GM12878 (cell line): ENCODE results near the gene DISC1. TPM values are rescaled to one million over a fixed set of nuclear protein-coding genes. Genes with fewer than 3 reads are reported as not detected.

Experiments
- ATAC-seq: fragments of 200-7000 bp; cut with Tn5 transposase; 3 replicates; pipeline ENCODE4 v1.9.1; 2020; ENCODE audit warnings: mild to moderate bottlenecking, moderate library complexity
- BruUV-seq: library from RNA; stranded (reverse); fragments of 400-500 nt; replicated peaks from 2 replicates; lab custom pipeline; 2021; lab: Mats Ljungman, UMichigan
- CTCF ChIA-PET: fragments of 300-600 bp; sonication (Branson Sonifier 250); formaldehyde crosslinking; extraction: SDS; loops from one replicate; lab custom pipeline; 2021; ENCODE audit warnings: inconsistent platforms; lab: Yijun Ruan, JAX
- POLR2A ChIA-PET: fragments of 350-600 bp; formaldehyde crosslinking; extraction: SDS; loops from one replicate; lab custom pipeline; 2021; ENCODE audit warnings: inconsistent platforms; lab: Charles Lee
- RAD21 ChIA-PET: fragments of 300-600 bp; sonication (Branson Sonifier 250); formaldehyde crosslinking; loops from one replicate; lab custom pipeline; 2023; ENCODE audit warnings: antibody characterized with exemption; ENCODE audit not compliant: unreplicated experiment; lab: Charles Lee
- SMC1A ChIA-PET: fragments of 300-600 bp; sonication (Branson Sonifier 250); formaldehyde crosslinking; loops from one replicate; lab custom pipeline; 2023; ENCODE audit not compliant: unreplicated experiment, uncharacterized antibody; lab: Charles Lee
- DNase-seq: peaks from one replicate; pipeline ENCODE4 v3.0.0-alpha.2; 2011; ENCODE audit warnings: low read depth, low spot score
- FAIRE-seq: peaks from 3 replicates; lab custom pipeline; 2011; peaks lifted over from hg19 to GRCh38; lab: Jason Lieb, UNC
- H2AFZ ChIP-seq: 2 replicates; pipeline ENCODE4 v1.6.0; 2011; ENCODE audit warnings: low read depth, low read length, control low read depth; ENCODE audit not compliant: control insufficient read depth
- H3K27ac ChIP-seq: 2 replicates; pipeline ENCODE4 v1.5.1; 2011; ENCODE audit warnings: control low read depth; ENCODE audit not compliant: control insufficient read depth, insufficient read depth
- H3K27me3 ChIP-seq, 2 experiments: replicated peaks in 1 of 2; 2 replicates each; pipeline versions ENCODE4 v1.6.0 to v1.6.1; 2011; ENCODE audit warnings: low read length in 1 of 2; ENCODE audit not compliant: control insufficient read depth in 2 of 2, insufficient read depth in 2 of 2
- H3K36me3 ChIP-seq, 2 experiments: 2 replicates each; pipeline ENCODE4 v1.5.1; 2011; ENCODE audit warnings: low read length in 1 of 2; ENCODE audit not compliant: control insufficient read depth in 2 of 2, insufficient read depth in 2 of 2
- H3K4me1 ChIP-seq: 2 replicates; pipeline ENCODE4 v1.6.1; 2011; ENCODE audit warnings: mild to moderate bottlenecking, low read length, moderate library complexity, mixed read lengths; ENCODE audit not compliant: control insufficient read depth, insufficient read depth
- H3K4me2 ChIP-seq: 2 replicates; pipeline ENCODE4 v1.6.0; 2011; ENCODE audit warnings: control low read depth; ENCODE audit not compliant: control insufficient read depth, insufficient read depth
- H3K4me3 ChIP-seq: fragments of 200-600 bp; sonication (generic); 2 replicates; pipeline ENCODE4 v1.5.1; 2016
- H3K79me2 ChIP-seq: 2 replicates; pipeline ENCODE4 v1.6.0; 2011; ENCODE audit warnings: low read length; ENCODE audit not compliant: control insufficient read depth, insufficient read depth
- H3K9ac ChIP-seq: 2 replicates; pipeline ENCODE4 v1.8.0; 2011; ENCODE audit warnings: low read length, control low read depth, mixed read lengths; ENCODE audit not compliant: control insufficient read depth, insufficient read depth
- H3K9me3 ChIP-seq: replicated peaks from 3 replicates; pipeline ENCODE4 v1.5.1; 2011; ENCODE audit warnings: mild to moderate bottlenecking, low read length; ENCODE audit not compliant: control insufficient read depth, insufficient read depth
- H4K20me1 ChIP-seq: 2 replicates; pipeline ENCODE4 v1.6.0; 2011; ENCODE audit not compliant: control insufficient read depth, insufficient read depth
- BACH1 ChIP-seq: fragments of 450-650 bp; IDR thresholded peaks from 2 replicates; pipeline ENCODE4 v1.6.1; 2017; ENCODE audit warnings: mild to moderate bottlenecking, borderline replicate concordance
- NRF1 ChIP-seq: conservative IDR thresholded peaks from 2 replicates; pipeline ENCODE4 v1.6.1; 2011; ENCODE audit warnings: mild to moderate bottlenecking, low read depth, low read length, improper control_type of control experiment
- PML ChIP-seq: IDR thresholded peaks from 2 replicates; pipeline ENCODE4 v1.6.1; 2012; ENCODE audit warnings: low read length, inconsistent platforms
- RB1 ChIP-seq: fragments of 450-650 bp; formaldehyde crosslinking; IDR thresholded peaks from 2 replicates; pipeline ENCODE4 v1.6.1; 2017; ENCODE audit warnings: mild to moderate bottlenecking, borderline replicate concordance
- SMAD5 ChIP-seq: IDR thresholded peaks from 2 replicates; pipeline ENCODE4 v1.6.1; 2016; ENCODE audit warnings: antibody characterized with exemption, low read depth
- SPI1 ChIP-seq: IDR thresholded peaks from 2 replicates; pipeline ENCODE4 v1.6.1; 2011; ENCODE audit warnings: low read depth, mild to moderate bottlenecking, low read length, moderate library complexity, borderline replicate concordance; ENCODE audit not compliant: insufficient read depth
- SREBF1 ChIP-seq: IDR thresholded peaks from 2 replicates; pipeline ENCODE4 v1.6.1; 2012; ENCODE audit warnings: mild to moderate bottlenecking, low read length
- TCF3 ChIP-seq: IDR thresholded peaks from 2 replicates; pipeline ENCODE4 v1.6.1; 2012; ENCODE audit warnings: low read depth, mild to moderate bottlenecking, low read length, borderline replicate concordance; ENCODE audit not compliant: insufficient read depth
- ZNF24 ChIP-seq: fragments of 450-650 bp; IDR thresholded peaks from 2 replicates; pipeline ENCODE4 v1.6.1; 2017; ENCODE audit warnings: antibody characterized with exemption, mild to moderate bottlenecking
- WGBS: methylation state at CpG from one replicate; pipeline ENCODE4 v1.1.6; 2016; ENCODE audit warnings: low lambda C conversion rate; ENCODE audit not compliant: insufficient replicate concordance, insufficient coverage; ENCODE audit errors: missing lambda C conversion rate; 5-methylcytosine and 5-hydroxymethylcytosine counted together
- in situ Hi-C: fragments of 300-500 bp; cut with MboI; formaldehyde crosslinking; loops from 9 replicates; pipeline ENCODE4 v1.14.3; 2018; ENCODE audit warnings: mixed read lengths
- intact Hi-C: fragments of 100-400 bp; cut with micrococcal nuclease; formaldehyde crosslinking; loops from one replicate; pipeline ENCODE4 v1.14.2; 2022; ENCODE audit not compliant: unreplicated experiment
- polyA plus RNA-seq, 11 experiments: library from polyadenylated mRNA; depleted of rRNA in 4 of 11; unstranded in 6 of 11; stranded (reverse) in 5 of 11; fragments of >200 nt; fragmentation: Nextera tagmentation in 4 of 11; fragmentation: Illumina TruSeq in 1 of 11; extraction: Ambion mirVana in 4 of 11; extraction: Trizol in 1 of 11; gene quantifications; 1 replicate in 1 of 11; 2 replicates in 10 of 11; pipeline versions ENCODE4 v1.2.1 to v1.2.3, GENCODE V29; 2011 to 2016; ENCODE audit warnings: inconsistent platforms in 2 of 11, missing spikeins in 2 of 11, low read depth in 1 of 11
- total RNA-seq, 4 experiments: library from RNA; depleted of rRNA in 3 of 4; stranded (reverse); fragments of >200 nt in 3 of 4; fragmentation: Illumina TruSeq in 1 of 4; extraction: Trizol in 1 of 4; gene quantifications; 2 replicates each; pipeline versions ENCODE4 v1.2.1 to v1.2.3, GENCODE V29; 2013 to 2021
- TF ChIP-seq, protein P1 (sequence below): IDR thresholded peaks from 2 replicates; pipeline ENCODE4 v1.6.1; 2012; ENCODE audit warnings: mild to moderate bottlenecking, low read depth, low read length
- TF ChIP-seq, protein P2 (sequence below): fragments of 450-650 bp; IDR thresholded peaks from 2 replicates; pipeline ENCODE4 v1.6.1; 2017; ENCODE audit warnings: mild to moderate bottlenecking, moderate library complexity
- TF ChIP-seq, protein P3 (sequence below): fragments of 150-350 bp; IDR thresholded peaks from 2 replicates; pipeline ENCODE4 v1.6.1; 2016; ENCODE audit warnings: low read depth, low read length

The DISC1 gene
- total and polyA plus RNA-seq, 10 of the 15 experiments (the other 5 are each of a cell fraction or from before 2014, with no cell fraction given): 0.05 to 0.72 (median 0.19) TPM; not detected in 1

DNA sequence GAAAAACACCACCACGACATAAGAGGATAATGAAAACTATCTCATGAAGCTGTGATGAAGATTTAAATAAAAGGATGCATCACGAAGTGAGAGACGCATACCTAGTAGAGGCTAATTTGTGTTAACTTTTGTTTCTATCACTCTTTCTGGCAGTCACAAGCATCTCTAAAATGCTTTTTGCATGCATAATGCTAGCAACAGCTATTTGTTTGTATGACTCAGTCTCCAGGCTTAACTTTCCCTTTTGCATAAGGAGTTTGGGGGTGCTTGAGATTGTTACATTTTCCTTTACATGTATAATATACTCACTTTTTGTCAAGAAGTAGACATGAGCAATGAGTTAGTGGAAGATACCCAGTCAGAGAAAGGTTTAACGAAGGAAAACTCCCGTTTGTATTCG, 385.4 kb downstream of the DISC1 start (continued):
- TF ChIP-seq, protein P1, sequence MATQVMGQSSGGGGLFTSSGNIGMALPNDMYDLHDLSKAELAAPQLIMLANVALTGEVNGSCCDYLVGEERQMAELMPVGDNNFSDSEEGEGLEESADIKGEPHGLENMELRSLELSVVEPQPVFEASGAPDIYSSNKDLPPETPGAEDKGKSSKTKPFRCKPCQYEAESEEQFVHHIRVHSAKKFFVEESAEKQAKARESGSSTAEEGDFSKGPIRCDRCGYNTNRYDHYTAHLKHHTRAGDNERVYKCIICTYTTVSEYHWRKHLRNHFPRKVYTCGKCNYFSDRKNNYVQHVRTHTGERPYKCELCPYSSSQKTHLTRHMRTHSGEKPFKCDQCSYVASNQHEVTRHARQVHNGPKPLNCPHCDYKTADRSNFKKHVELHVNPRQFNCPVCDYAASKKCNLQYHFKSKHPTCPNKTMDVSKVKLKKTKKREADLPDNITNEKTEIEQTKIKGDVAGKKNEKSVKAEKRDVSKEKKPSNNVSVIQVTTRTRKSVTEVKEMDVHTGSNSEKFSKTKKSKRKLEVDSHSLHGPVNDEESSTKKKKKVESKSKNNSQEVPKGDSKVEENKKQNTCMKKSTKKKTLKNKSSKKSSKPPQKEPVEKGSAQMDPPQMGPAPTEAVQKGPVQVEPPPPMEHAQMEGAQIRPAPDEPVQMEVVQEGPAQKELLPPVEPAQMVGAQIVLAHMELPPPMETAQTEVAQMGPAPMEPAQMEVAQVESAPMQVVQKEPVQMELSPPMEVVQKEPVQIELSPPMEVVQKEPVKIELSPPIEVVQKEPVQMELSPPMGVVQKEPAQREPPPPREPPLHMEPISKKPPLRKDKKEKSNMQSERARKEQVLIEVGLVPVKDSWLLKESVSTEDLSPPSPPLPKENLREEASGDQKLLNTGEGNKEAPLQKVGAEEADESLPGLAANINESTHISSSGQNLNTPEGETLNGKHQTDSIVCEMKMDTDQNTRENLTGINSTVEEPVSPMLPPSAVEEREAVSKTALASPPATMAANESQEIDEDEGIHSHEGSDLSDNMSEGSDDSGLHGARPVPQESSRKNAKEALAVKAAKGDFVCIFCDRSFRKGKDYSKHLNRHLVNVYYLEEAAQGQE: no peak
- no peak for TF ChIP-seq RB1
- TF ChIP-seq SPI1: no peak
- TF ChIP-seq SMAD5: no peak
- TF ChIP-seq NRF1: no peak
- no peak for TF ChIP-seq ZNF24

DNA sequence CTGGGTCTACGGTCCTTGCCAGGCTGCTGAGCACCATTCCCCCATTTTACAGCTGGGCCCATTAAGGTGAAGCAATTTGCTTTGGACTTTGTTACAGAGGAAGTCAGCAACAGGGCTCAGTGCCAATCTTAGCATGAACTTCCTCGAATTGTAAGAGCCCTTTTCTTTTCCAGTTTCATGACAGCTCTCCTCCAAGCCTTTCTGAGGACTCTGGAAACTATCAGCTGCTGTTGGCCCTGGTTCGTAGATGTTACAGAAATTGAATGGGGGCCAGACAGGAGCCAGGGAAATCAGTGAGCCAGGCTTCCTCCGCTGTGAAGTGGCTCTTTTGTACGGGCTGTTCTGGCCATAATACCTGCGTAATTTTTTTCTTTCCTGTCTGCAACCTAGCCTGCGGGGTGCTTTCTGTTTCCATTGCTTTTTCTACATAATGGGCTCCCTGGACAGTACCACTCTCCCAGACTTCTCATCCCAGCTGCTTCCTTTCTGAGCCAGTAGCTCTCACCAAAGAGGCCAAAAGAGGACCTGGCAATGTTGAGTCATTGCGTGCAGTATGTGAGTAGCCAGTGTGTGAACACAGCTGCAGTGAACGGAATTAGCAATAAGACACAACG, 386.3 kb downstream of the DISC1 start:
- FAIRE-seq (no peak), ATAC-seq (no peak), DNase-seq (no peak)
- Histone ChIP-seq H2AFZ (no peak overlapping the region), H3K9ac (no peak overlapping the region), H3K9me3 (no peaks in the 10 kb centered on the region), H3K4me1 (no peaks in the 10 kb centered on the region), H3K4me3 (no peak overlapping the region), H4K20me1 (no peaks in the 10 kb centered on the region), H3K36me3 (no peaks in the 10 kb centered on the region), H3K79me2 (no peaks in the 10 kb centered on the region), H3K27me3 (no peaks in the 10 kb centered on the region; a peak in 1 of 4 replicates), H3K4me2 (no peak overlapping the region), H3K27ac (no peak overlapping the region)
- TF ChIP-seq BACH1: no peak
- TF ChIP-seq, protein P2, sequence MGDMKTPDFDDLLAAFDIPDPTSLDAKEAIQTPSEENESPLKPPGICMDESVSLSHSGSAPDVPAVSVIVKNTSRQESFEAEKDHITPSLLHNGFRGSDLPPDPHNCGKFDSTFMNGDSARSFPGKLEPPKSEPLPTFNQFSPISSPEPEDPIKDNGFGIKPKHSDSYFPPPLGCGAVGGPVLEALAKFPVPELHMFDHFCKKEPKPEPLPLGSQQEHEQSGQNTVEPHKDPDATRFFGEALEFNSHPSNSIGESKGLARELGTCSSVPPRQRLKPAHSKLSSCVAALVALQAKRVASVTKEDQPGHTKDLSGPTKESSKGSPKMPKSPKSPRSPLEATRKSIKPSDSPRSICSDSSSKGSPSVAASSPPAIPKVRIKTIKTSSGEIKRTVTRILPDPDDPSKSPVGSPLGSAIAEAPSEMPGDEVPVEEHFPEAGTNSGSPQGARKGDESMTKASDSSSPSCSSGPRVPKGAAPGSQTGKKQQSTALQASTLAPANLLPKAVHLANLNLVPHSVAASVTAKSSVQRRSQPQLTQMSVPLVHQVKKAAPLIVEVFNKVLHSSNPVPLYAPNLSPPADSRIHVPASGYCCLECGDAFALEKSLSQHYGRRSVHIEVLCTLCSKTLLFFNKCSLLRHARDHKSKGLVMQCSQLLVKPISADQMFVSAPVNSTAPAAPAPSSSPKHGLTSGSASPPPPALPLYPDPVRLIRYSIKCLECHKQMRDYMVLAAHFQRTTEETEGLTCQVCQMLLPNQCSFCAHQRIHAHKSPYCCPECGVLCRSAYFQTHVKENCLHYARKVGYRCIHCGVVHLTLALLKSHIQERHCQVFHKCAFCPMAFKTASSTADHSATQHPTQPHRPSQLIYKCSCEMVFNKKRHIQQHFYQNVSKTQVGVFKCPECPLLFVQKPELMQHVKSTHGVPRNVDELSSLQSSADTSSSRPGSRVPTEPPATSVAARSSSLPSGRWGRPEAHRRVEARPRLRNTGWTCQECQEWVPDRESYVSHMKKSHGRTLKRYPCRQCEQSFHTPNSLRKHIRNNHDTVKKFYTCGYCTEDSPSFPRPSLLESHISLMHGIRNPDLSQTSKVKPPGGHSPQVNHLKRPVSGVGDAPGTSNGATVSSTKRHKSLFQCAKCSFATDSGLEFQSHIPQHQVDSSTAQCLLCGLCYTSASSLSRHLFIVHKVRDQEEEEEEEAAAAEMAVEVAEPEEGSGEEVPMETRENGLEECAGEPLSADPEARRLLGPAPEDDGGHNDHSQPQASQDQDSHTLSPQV: no peak
- TF ChIP-seq TCF3: no peak
- TF ChIP-seq PML: no peak
- TF ChIP-seq, protein P3, sequence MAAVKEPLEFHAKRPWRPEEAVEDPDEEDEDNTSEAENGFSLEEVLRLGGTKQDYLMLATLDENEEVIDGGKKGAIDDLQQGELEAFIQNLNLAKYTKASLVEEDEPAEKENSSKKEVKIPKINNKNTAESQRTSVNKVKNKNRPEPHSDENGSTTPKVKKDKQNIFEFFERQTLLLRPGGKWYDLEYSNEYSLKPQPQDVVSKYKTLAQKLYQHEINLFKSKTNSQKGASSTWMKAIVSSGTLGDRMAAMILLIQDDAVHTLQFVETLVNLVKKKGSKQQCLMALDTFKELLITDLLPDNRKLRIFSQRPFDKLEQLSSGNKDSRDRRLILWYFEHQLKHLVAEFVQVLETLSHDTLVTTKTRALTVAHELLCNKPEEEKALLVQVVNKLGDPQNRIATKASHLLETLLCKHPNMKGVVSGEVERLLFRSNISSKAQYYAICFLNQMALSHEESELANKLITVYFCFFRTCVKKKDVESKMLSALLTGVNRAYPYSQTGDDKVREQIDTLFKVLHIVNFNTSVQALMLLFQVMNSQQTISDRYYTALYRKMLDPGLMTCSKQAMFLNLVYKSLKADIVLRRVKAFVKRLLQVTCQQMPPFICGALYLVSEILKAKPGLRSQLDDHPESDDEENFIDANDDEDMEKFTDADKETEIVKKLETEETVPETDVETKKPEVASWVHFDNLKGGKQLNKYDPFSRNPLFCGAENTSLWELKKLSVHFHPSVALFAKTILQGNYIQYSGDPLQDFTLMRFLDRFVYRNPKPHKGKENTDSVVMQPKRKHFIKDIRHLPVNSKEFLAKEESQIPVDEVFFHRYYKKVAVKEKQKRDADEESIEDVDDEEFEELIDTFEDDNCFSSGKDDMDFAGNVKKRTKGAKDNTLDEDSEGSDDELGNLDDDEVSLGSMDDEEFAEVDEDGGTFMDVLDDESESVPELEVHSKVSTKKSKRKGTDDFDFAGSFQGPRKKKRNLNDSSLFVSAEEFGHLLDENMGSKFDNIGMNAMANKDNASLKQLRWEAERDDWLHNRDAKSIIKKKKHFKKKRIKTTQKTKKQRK: no peak
- TF ChIP-seq SREBF1: no peak
- ChIA-PET SMC1A (no interaction called here), RAD21 (no interaction called here), CTCF (no interaction called here), POLR2A (no interaction called here)
- in situ Hi-C loops: no loop called here
- intact Hi-C loops: no loop called here
- no TSS peak for BruUV-seq
- WGBS: 40% methylated on average over 10 of the region's 10 CpGs
